Nucleus accumbens (tissue), 56 donors: ENCODE measurements around the gene SMG7.
"Not testable (repeated sequence)": the region's sequence is repeated elsewhere in the genome, so short reads cannot be mapped to it uniquely, and the experiment has no call there.

Experiments used
- DNase-seq, 56 donors: peaks; one replicate each; lab custom pipeline; 2025; lab: John Stamatoyannopoulos, UW

Gene SMG7, protein sequence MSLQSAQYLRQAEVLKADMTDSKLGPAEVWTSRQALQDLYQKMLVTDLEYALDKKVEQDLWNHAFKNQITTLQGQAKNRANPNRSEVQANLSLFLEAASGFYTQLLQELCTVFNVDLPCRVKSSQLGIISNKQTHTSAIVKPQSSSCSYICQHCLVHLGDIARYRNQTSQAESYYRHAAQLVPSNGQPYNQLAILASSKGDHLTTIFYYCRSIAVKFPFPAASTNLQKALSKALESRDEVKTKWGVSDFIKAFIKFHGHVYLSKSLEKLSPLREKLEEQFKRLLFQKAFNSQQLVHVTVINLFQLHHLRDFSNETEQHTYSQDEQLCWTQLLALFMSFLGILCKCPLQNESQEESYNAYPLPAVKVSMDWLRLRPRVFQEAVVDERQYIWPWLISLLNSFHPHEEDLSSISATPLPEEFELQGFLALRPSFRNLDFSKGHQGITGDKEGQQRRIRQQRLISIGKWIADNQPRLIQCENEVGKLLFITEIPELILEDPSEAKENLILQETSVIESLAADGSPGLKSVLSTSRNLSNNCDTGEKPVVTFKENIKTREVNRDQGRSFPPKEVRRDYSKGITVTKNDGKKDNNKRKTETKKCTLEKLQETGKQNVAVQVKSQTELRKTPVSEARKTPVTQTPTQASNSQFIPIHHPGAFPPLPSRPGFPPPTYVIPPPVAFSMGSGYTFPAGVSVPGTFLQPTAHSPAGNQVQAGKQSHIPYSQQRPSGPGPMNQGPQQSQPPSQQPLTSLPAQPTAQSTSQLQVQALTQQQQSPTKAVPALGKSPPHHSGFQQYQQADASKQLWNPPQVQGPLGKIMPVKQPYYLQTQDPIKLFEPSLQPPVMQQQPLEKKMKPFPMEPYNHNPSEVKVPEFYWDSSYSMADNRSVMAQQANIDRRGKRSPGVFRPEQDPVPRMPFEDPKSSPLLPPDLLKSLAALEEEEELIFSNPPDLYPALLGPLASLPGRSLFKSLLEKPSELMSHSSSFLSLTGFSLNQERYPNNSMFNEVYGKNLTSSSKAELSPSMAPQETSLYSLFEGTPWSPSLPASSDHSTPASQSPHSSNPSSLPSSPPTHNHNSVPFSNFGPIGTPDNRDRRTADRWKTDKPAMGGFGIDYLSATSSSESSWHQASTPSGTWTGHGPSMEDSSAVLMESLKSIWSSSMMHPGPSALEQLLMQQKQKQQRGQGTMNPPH

DNA sequence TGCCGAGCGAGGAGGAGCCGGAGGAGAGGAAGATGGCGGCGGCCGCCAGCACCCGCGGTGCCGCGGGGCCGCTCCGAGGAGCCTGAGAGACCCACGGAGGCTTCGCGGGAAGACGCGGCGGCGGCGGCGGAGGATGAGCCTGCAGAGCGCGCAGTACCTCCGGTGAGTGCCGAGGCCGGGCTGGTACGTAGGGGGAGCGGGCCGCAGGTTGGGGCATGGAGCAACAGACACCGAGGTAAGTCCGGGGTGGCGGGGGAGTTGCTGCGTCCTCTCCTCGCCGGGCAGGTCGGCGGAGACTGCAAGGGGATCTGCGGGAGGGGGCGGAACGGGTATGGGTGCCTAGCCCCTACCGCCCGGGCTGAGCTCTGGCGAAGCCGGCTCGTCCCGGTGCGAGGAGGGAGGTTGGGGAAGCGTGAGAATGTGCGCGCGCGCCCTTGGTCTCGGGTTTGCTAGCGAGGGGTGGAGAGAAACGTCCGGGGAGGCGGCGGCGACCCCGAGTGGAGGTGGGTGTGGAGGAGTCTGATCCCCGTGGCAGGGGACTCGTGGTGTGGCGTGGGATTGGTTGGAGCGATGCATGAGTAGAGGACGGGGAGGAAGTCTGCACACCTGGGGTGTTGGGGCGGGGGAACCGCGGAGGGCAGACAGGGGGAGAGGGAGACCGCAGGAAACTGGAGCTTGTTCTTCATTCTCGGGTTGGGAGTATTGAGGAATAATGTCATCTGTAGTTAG lies at the start of gene SMG7:
TSS of gene SMG7 (plus strand) at position 12 of the 729 bp plus-strand sequence. CDS start at position 134, 122 bp downstream.
- peak in 44 of 56 donors; percentile 8 to 78 (median 55) for DNase-seq

DNA sequence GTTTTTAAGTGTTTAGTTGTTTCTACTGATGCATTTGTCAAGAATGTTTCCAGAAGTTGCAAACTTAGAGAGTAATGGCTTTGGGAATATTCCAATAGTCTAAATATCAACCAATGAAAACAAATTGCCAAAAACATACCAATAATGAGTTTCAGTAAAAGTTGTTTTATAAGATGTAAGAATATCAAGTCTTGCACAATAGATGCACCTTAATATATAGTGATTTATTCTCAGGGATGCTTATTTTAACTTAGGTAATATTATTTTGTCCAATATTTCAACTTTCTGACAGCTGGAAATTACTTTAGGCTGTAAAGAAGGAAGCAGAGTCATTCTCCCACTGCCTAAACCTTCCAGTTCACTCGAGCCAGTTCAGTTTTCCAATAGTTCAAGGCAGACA lies 48.8 kb upstream of the SMG7 start:
- DNase-seq = no peak

DNA sequence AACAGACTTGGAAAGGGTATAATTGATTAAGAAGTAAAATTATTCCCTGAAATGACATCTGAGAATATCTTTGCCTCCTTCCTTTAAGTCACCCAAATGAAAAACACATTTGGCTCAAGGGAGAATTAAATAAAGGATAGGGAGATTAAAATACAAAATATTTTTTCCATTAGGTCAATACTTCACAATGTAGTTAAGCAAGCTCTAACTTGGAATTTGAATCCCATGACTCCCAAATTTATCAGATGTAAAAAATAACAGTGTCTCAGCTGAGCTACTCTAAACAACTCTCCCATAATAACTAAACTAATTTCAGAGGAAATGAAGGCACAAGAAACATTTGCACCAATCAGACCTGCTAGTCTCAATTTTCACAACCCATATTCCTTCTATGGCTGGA lies 47.6 kb upstream of the SMG7 start:
- DNase-seq = no peak

DNA sequence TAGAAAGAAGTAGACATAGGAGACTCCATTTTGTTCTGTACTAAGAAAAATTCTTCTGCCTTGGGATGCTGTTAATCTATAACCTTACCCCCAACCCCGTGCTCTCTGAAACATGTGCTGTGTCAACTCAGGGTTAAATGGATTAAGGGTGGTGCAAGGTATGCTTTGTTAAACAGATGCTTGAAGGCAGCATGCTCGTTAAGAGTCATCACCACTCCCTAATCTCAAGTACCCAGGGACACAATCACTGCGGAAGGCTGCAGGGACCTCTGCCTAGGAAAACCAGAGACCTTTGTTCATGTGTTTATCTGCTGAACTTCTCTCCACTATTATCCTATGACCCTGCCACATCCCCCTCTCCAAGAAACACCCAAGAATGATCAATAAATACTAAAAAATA lies 44.7 kb upstream of the SMG7 start:
- DNase-seq = not testable (repeated sequence)

DNA sequence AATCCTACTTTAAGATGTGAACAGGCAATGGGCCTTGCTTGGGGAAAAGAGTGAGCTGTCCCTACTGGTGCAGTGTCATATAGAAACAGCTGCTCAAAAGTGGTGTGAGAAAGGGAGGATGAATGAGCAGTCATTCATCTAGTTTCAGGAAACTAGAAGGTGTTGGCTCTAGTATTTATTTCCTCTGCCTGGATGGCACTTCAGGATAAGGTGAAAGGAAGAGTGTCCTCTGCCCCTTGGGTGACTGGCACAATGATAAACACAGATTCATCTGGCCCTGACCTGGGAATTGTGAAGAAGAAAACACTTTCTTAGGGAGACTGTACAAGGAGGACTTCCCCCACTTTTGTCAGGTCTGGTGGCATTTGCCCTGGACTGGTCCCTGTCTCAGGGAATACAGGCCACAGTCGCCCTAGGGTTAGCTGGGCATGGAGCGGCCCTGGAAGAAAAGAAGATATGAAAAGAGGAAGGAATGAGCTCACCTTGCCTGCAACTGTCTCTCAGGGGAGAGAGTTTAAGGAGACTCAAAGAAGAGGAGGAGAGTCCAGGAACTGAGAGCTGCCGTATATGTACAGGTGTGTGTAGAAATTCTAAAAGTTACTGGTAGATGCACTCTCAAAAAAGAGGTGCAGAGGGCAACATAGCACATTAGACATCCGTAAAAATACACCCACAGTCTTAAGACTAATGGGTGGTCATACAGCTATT lies 40.3 kb upstream of the SMG7 start:
- no peak for DNase-seq

DNA sequence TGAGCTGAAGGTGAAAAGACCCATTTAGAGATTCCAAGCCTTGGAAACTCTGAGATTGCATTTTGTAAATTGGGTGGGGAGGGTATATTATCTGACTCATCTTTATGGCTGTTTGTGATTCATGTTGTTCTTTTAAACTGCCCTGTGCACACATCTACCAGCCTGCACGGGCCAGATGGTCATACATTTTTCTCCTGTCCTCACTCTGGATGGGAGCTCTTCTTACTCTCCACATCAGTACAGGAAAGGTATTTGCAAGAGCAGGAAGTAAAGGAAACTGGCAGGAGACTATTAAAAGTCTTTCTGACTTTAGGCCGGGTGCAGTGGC lies 39.8 kb upstream of the SMG7 start:
- no peak for DNase-seq

DNA sequence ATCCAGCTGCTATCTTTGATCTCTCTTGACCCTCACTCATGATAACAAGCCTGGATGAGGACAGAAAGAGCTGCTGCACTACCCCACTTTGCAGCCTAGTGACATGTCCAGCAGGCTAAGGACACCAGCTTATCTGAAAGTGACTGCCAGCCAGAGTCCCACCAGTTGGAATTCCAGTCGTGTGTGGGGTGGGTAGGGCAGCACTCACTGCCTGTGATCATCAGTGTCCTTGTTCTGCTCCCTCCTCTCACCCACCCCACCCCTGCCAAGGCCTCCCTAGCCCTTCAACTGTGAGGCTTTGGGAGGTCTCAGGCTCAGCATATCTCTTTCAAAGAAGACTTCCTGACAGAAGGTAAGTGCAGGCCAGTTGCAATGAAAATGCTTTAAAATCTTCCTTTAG lies 38.6 kb upstream of the SMG7 start:
- no peak for DNase-seq

DNA sequence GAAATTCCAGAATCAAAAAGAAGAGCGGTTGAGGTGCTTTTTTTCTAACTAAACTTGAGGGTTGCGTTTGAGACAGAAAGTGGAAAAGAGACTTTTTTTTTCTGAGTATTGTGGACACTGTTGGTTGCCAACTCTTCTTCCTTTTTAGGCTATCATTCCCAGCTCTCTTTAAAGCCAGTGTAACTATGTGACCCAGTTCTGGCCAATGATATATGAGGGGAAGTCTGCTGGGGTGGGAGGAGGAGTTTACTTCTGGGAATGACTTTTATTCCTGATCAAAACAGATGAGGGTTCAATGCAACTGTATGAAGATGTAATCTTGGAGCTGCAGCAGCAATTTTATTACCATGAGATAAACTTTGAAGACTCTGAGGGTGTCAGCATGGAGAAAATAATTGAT lies 36.8 kb upstream of the SMG7 start:
- DNase-seq = no peak

DNA sequence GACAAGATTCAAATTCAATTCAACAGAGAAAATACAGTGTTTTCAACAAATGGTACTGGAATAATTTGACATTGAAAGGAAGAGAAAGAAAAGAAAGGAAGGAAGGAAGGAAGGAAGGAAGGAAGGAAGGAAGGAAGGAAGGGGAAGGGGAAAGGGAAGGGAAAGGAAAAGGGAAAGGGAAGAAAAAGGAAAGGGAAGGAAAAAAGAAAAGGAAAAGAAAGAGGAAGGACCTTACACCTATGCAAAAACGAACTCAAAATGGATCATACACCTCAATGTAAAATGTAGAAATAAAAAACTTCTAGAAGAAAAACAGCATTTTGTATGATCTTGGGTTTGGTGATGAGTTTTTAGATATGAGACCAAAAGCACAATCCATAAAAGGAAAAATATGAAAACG lies 34.2 kb upstream of the SMG7 start:
- DNase-seq = no peak

DNA sequence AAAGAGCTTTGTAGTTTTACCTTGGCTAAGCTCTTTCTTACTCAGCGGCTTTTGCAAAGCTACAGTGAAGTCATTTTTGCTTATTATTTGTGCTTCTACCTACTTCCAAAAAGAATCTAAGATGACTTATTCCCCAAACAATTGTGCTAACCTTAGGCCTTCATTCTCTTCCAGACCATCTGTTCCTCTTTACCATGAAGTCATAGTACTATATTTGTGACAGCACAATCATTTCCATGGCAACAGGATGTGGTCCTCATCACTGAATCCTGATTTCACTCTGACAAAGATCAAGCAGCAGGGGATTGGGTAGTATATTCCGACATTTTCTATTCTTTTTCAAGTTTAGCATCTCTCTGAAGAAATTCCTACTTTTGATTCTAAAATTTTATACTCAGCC lies 29.3 kb upstream of the SMG7 start:
- no peak for DNase-seq

DNA sequence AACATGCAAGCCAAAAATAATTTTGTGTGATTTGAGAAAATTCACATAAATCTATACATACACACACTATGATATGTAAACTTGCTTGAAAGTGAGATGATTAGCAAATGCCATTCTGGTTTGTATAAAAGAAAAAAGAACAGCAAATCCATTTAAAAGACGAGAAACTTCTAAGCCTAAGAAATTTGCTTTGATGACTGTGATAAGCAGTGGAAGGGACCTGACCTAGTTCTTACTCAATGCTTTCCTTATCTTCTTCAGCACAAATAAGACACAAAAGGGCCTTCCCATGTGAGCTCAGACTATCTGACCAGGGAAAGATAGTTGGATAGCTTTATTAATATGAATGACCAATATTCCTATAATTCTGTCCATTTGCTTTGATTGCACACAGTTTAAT lies 28.8 kb upstream of the SMG7 start:
- no peak for DNase-seq

DNA sequence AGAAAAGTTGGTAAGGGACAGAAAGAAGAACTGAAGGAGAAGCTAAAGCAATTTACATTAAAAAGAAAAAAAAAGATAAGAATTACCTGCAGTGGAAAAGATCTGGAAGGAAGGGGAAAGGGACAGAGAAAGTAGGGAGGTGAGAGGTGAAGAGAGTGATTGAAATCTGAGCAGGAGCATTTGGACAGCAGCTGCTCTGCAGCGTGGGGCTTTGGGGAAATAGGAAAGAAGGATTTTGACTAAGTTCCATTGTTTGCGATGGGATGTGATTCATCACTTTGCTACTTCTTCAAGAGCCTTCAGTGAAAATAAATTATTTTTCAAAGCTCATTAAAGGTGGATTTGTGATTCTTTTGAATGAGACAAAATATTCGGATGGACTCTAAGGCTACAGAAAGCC lies 28.1 kb upstream of the SMG7 start:
- DNase-seq = no peak

DNA sequence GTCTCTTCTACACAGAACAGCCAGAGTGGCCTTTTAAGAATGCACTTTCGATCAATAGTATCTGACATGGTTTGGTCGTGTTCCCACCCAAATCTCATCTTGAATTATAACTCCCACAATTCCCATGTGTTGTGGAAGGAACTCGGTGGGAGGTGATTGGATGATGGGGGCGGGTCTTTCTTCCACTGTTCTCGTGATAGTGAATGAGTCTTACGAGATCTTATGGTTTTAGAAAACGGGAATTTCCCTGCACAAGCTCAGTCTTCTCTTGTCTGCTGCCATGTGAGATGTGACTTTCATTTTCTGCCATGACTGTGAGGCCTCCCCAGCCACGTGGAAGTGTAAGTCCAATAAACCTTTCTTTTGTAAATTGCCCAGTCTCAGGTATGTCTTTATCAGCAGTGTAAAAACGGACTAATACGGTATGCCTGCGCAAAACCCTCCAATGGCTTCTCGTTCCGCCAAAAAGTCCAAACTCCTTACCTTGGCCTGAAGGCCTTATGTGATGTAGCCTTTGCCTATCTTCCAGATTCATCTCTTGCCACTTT lies 23.0 kb upstream of the SMG7 start:
- DNase-seq = no peak

DNA sequence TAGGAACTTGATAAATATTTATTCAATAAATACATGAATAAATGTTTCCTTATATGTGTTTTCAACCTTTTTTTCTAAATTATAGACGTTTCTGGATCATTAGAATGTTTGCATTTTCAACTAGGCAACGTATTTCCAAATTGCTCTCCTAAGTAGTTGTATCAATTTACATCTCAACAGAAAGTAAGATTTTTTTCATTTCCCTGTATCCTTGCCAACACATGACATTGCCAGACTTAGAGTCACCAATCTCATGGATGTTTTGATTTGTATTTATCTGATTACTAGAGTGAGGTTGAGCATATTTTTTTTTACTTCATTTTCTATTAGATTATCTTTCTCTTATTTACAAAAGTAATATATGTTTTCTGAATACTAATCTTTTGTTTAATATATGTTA lies 22.2 kb upstream of the SMG7 start:
- no peak for DNase-seq

DNA sequence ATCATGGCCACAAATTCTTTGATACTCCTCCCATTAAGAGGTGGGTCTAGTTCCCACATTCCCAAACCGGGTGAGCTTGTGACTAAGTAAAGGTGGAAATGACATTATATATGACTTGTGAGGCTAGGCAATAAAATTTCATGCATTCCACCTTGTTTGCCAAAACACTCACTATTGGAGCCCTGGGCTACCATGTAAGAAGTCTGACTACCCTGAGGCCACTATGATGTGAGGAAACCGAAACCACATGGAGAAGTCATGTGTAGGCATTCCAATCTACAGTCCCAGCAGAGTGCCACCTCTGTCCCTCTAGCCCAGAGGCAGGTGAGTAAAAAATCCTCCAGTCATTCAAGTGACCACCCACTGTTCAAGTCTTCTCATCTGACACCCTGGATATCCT lies 17.9 kb upstream of the SMG7 start:
- no peak for DNase-seq

DNA sequence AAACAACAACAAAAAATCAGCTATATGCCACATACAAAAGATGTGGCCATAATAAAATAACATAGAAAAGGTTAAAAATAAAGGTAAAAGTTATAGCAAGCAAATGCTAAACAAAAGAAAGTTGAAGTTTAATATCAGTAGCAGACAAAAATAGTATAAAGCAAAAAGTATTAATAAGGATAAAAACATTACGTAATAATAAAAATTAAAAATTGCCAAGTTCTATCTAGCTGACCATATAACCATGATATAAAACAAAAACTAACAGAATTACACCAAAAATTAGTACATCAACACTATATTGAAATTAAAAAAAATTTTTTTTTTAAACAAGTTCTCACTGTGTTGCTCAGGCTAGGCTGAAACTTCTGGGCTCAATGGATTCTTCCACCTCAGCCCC lies 15.5 kb upstream of the SMG7 start:
- DNase-seq = no peak

DNA sequence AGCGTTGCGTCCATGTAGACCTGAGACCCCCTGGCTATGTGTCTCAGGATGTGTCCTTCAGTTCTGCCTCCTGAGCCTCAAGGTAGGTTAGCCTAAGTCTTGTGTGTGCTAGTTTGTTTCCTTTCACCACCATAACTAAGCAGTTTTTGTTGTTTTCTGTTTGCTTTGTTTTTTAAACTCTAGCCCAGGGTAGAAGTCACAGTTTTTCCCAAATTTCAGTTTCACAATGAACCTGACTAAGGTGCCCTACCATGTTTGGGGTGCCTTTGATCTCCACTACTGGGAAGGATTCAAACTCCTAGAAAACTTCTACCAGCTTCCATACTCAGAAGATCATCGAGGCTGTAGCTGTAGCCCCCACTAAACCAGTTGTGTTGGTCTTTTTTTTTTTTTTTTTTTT lies 14.8 kb upstream of the SMG7 start:
- DNase-seq = no peak

DNA sequence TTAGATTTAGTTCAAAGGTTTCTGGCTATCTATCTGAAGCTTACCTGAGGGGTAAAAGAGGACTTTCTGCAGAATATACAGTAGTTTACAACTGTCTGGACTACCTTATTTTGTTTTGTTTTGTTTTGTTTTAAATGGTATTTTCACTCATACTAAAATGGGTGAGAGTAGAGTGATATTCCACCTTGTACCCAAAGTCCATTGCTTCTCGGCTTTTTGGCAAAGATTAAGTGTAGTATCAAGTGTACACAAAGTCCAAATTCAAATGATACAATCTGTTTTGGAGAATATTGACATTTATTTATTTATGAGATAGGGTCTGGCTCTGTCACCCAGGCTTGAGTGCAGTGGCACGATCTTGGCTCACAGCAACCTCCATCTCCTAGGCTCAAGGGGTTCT lies 11.7 kb upstream of the SMG7 start:
- no peak for DNase-seq

DNA sequence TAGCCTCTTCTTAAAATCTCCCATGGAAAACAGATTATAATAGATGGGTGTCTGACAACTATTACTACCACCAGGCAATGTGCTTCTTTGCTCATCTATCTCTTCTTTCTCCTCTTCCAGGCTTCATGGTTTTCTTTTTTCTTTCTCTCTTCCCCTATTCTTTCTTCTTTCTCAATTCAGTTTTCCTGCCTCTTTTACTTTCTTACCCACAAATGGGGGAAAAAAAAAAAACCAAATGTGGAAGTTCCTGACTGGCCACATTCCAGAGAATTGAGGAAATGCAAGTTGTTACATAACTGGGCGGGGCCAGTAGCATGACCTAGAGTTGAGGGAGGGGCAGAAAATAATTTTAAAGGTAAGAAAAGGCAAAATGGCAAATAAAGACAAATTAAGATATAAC lies 10.9 kb upstream of the SMG7 start:
- no peak for DNase-seq

DNA sequence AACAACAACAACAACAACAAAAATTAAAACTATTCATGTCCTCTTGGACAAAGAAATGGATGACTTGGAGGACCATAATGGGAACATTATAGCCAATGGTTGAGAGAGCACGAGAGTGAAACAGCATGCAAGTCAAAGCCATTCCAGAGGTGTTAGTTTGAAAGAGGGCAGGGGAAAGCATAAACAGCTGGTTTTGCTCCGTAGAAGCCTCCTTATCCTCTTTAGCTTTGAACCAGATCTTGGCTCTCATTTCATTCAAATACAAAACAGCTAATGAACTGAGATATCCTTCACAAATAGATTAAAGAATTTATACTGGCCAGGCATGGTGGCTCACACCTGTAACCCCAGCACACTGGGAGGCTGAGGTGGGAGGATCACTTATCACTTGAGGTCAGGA lies 8.7 kb upstream of the SMG7 start:
- DNase-seq = no peak
